OCI-LY7 (cell line): Measurements from ENCODE around the gene BRCA1.

ENCODE experiments used
- EZH2phosphoT487 ChIP-seq: fragments of 200-600 bp; sonication (generic); IDR thresholded peaks from 2 replicates; pipeline ENCODE4 v1.6.1; 2018; ENCODE audit warnings: low read depth, borderline replicate concordance, mild to moderate bottlenecking, mixed run types, antibody characterized with exemption, low read length, moderate library complexity, mixed read lengths
- TF ChIP-seq, protein P1 (sequence below): fragments of 200-600 bp; sonication (generic); conservative IDR thresholded peaks from 2 replicates; pipeline ENCODE4 v1.5.1; 2014; ENCODE audit warnings: mild to moderate bottlenecking, antibody characterized with exemption, low read length, moderate library complexity, mixed read lengths

DNA sequence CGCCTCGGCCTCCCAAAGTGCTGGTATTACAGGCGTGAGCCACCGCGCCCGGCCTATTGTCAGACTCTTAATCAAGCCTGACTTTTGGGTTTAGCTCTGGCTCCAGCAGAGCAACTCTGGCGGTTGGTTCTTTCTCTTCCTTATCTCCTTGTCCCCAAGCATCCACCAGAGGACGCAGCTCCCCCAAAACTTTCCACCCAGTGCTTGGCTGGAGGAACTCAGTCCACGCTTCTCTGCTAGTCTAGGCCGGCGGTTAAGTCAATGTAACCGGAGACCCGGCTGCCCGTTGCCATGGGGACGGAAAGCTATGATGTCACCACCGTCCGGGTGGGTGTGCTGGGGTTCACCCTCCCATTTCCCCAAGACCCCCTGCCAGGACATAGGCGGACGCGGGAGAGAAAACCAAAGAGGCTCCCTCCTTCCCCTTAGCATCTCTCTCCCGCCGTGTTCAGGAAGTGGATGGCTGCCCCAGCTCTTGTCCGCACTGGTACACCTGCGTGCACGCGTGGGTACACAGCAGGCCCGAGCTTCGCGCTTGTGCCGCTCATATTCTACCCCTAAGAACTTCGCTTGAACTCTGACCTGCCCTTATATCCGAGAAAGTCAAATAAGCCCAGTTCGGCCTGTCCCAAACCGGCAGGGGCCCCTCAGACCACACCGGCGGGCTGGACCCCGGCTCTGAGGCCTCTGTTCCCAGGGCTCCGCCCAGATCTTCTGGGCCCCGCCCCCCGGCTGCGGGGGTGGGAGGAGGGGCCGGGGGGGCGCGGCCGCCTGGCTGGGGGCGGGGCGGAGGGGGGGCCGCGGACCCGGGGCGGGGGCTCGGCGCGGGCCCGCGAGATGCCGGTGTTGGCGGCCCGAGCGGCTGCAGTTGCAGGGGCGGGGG, 100.5 kb downstream of the BRCA1 start, which contains the start of gene RND2:
- TF ChIP-seq, protein P1, sequence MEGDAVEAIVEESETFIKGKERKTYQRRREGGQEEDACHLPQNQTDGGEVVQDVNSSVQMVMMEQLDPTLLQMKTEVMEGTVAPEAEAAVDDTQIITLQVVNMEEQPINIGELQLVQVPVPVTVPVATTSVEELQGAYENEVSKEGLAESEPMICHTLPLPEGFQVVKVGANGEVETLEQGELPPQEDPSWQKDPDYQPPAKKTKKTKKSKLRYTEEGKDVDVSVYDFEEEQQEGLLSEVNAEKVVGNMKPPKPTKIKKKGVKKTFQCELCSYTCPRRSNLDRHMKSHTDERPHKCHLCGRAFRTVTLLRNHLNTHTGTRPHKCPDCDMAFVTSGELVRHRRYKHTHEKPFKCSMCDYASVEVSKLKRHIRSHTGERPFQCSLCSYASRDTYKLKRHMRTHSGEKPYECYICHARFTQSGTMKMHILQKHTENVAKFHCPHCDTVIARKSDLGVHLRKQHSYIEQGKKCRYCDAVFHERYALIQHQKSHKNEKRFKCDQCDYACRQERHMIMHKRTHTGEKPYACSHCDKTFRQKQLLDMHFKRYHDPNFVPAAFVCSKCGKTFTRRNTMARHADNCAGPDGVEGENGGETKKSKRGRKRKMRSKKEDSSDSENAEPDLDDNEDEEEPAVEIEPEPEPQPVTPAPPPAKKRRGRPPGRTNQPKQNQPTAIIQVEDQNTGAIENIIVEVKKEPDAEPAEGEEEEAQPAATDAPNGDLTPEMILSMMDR: peak; percentile 84
- no peak for TF ChIP-seq EZH2phosphoT487
